A549 (cell line): ENCODE results near the gene PDE10A. TPM values are rescaled to one million over a fixed set of nuclear protein-coding genes. Genes with fewer than 3 reads are reported as not detected.

Experiments
- ATAC-seq, 2 experiments: fragments of 200-7000 bp in 1 of 2; fragments of >200 bp in 1 of 2; cut with Nextera tagmentation in 1 of 2; cut with Tn5 transposase in 1 of 2; 3 replicates each; pipeline versions ENCODE4 v1.8.0 to v1.9.1; 2018 to 2020; ENCODE audit warnings: mild to moderate bottlenecking in 1 of 2, moderate library complexity in 1 of 2
- CTCF ChIA-PET: fragments of 300-600 bp; sonication (Branson Sonifier 250); formaldehyde crosslinking; extraction: SDS; loops from one replicate; lab custom pipeline; 2021; ENCODE audit warnings: antibody characterized with exemption, inconsistent platforms; lab: Yijun Ruan, JAX
- POLR2A ChIA-PET: fragments of 350-600 bp; formaldehyde crosslinking; extraction: SDS; loops from one replicate; lab custom pipeline; 2021; ENCODE audit warnings: antibody characterized with exemption, inconsistent platforms; lab: Yijun Ruan, JAX
- DNase-seq, 2 experiments: peaks; one replicate each; pipeline versions ENCODE4 v3.0.0 to v3.0.0-alpha.2; 2011 to 2016; ENCODE audit warnings: low read depth in 1 of 2, low spot score in 1 of 2
- FAIRE-seq: peaks from 2 replicates; lab custom pipeline; 2011; peaks lifted over from hg19 to GRCh38; lab: Jason Lieb, UNC
- H3K27ac ChIP-seq, 2 experiments: fragments of >200 bp; sonication (Bioruptor Twin); formaldehyde crosslinking; 3 replicates each; pipeline ENCODE4 v1.5.1; 2016 to 2017
- H3K4me1 ChIP-seq: fragments of >200 bp; sonication (Bioruptor Twin); formaldehyde crosslinking; 3 replicates; pipeline ENCODE4 v1.6.1; 2016
- H3K4me2 ChIP-seq: fragments of >200 bp; sonication (Bioruptor Twin); formaldehyde crosslinking; 3 replicates; pipeline ENCODE4 v1.6.1; 2016
- H3K4me3 ChIP-seq: fragments of >200 bp; sonication (Bioruptor Twin); formaldehyde crosslinking; 3 replicates; pipeline ENCODE4 v1.5.1; 2016
- H3K9me3 ChIP-seq: fragments of >200 bp; sonication (Bioruptor Twin); formaldehyde crosslinking; 3 replicates; pipeline ENCODE4 v1.6.1; 2016
- BCL3 ChIP-seq: fragments of >200 bp; sonication (Bioruptor Twin); formaldehyde crosslinking; IDR thresholded peaks from 3 replicates; pipeline ENCODE4 v1.6.1; 2016
- CBX2 ChIP-seq: fragments of 200-600 bp; sonication (generic); IDR thresholded peaks from 2 replicates; pipeline ENCODE4 v1.6.1; 2016; ENCODE audit warnings: low read depth, mild to moderate bottlenecking, borderline replicate concordance
- CHD2 ChIP-seq: fragments of 150-350 bp; IDR thresholded peaks from 2 replicates; pipeline ENCODE4 v1.6.1; 2014; ENCODE audit warnings: low read length; ENCODE audit not compliant: partially characterized antibody
- EHMT2 ChIP-seq: fragments of 200-600 bp; sonication (generic); IDR thresholded peaks from 2 replicates; pipeline ENCODE4 v1.6.1; 2016; ENCODE audit warnings: antibody characterized with exemption, low read depth, mild to moderate bottlenecking, moderate library complexity
- FOSB ChIP-seq: fragments of 250-450 bp; sonication (Bioruptor Pico); IDR thresholded peaks from 2 replicates; pipeline ENCODE4 v1.5.0; 2020; ENCODE audit warnings: mild to moderate bottlenecking, moderate library complexity
- FOXS1 ChIP-seq: fragments of 250-450 bp; sonication (Bioruptor Pico); IDR thresholded peaks from 2 replicates; pipeline ENCODE4 v1.5.0; 2020; ENCODE audit warnings: mild to moderate bottlenecking, moderate library complexity
- HDAC2 ChIP-seq: fragments of 200-600 bp; sonication (generic); IDR thresholded peaks from 2 replicates; pipeline ENCODE4 v1.6.1; 2016
- HOXA7 ChIP-seq: fragments of 250-450 bp; sonication (Bioruptor Pico); IDR thresholded peaks from 2 replicates; pipeline ENCODE4 v1.5.0; 2020; ENCODE audit warnings: mild to moderate bottlenecking, moderate library complexity
- JUN ChIP-seq, 2 experiments: fragments of >200 bp; sonication (Bioruptor Twin); formaldehyde crosslinking; IDR thresholded peaks; 2 replicates in 1 of 2; 3 replicates in 1 of 2; pipeline ENCODE4 v1.6.1; 2016 to 2017
- KDM1A ChIP-seq: fragments of 200-600 bp; sonication (generic); IDR thresholded peaks from 2 replicates; pipeline ENCODE4 v1.6.1; 2016; ENCODE audit warnings: low read depth, mild to moderate bottlenecking
- KDM5A ChIP-seq: fragments of 200-600 bp; sonication (generic); IDR thresholded peaks from 2 replicates; pipeline ENCODE4 v1.6.1; 2016; ENCODE audit warnings: antibody characterized with exemption, mild to moderate bottlenecking
- MAZ ChIP-seq: fragments of 150-350 bp; IDR thresholded peaks from 2 replicates; pipeline ENCODE4 v1.6.1; 2014; ENCODE audit warnings: antibody characterized with exemption, low read depth, low read length, borderline replicate concordance
- NFE2L2 ChIP-seq: fragments of 150-350 bp; conservative IDR thresholded peaks from 2 replicates; pipeline ENCODE4 v1.6.1; 2014; ENCODE audit warnings: low read length
- NPAS2 ChIP-seq: fragments of 250-450 bp; sonication (Bioruptor Pico); IDR thresholded peaks from 2 replicates; pipeline ENCODE4 v1.8.0; 2022; ENCODE audit warnings: mild to moderate bottlenecking, moderate library complexity, borderline replicate concordance
- POLR2A ChIP-seq: IDR thresholded peaks from 2 replicates; pipeline ENCODE4 v1.6.1; 2012; ENCODE audit warnings: mild to moderate bottlenecking, low read length
- SREBF2 ChIP-seq: fragments of 450-650 bp; IDR thresholded peaks from 2 replicates; pipeline ENCODE4 v1.6.1; 2014; ENCODE audit warnings: mild to moderate bottlenecking, moderate library complexity
- ZC3H11A ChIP-seq: fragments of 450-650 bp; IDR thresholded peaks from 2 replicates; pipeline ENCODE4 v1.6.1; 2014; ENCODE audit warnings: antibody characterized with exemption, mild to moderate bottlenecking
- ZNF302 ChIP-seq: fragments of 250-450 bp; sonication (Bioruptor Pico); IDR thresholded peaks from 2 replicates; pipeline ENCODE4 v1.9.0; 2021; ENCODE audit warnings: inconsistent platforms, mild to moderate bottlenecking, moderate library complexity
- WGBS: methylation state at CpG from one replicate; pipeline ENCODE4 v1.1.6; 2017; ENCODE audit errors: missing lambda C conversion rate; 5-methylcytosine and 5-hydroxymethylcytosine counted together
- polyA plus RNA-seq, 4 experiments: library from polyadenylated mRNA; depleted of rRNA in 3 of 4; stranded (reverse); fragments of >200 nt; fragmentation: RNase III in 1 of 4; extraction: RNeasy Plus Mini Kit Qiagen cat#74134 plus additional on column Dnase treatment in 1 of 4; gene quantifications; 2 replicates in 3 of 4; 3 replicates in 1 of 4; pipeline ENCODE4 v1.2.3, GENCODE V29; 2011 to 2017
- TF ChIP-seq, protein P1 (sequence below): IDR thresholded peaks from 2 replicates; pipeline ENCODE4 v1.6.1; 2012
- TF ChIP-seq, protein P2 (sequence below): fragments of 450-650 bp; IDR thresholded peaks from 2 replicates; pipeline ENCODE4 v1.6.1; 2014; ENCODE audit warnings: antibody characterized with exemption

Gene PDE10A
- polyA plus RNA-seq, 2 of the 4 experiments (the other 2 are of a cell fraction), result 44.9 to 92.5 TPM

DNA sequence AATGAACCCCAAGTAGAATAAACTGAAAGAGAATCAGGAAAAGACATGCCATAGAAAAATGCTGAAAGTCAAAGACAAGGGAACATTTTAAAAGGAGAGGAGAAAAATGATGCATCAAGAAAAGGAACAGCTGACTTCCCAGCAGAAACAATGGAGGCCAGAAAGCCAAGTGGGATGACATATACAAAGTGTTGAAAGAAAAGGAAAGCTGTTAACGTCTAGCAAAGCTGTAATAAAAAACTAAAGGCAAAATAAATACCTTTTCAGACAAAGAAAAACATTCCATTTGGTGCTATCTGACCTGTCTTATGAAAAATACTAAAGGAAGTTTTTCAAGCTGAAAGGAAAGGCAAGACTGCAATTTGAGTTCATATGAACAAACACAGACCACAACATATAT, 34.1 kb upstream of the PDE10A start:
- ATAC-seq, result no peak
- WGBS, result 50% methylated on average over 1 of the region's 1 CpG
- CTCF ChIA-PET, result no interaction called here

GRCh38 chr6:165695722-165696515, 32.9 kb upstream of the PDE10A start:
- POLR2A ChIA-PET, result no interaction called here
- 0 out of 3 replicates have a peak, but pooled peaks cover 7% of the 10 kb centered on the region for H3K4me1 ChIP-seq
- DNase-seq (no peak), ATAC-seq (no peak), FAIRE-seq (no peak)
- H3K4me2 ChIP-seq, result no peak overlapping the region
- no peak overlapping the region for H3K4me3 ChIP-seq
- CTCF ChIA-PET, result interaction anchor here (0.8 kb wide), 1 partner anchor 185 kb away, joined by 3 read pairs; no protein-coding TSS in a partner anchor
- H3K9me3 ChIP-seq, result 0 out of 3 replicates have a peak, but pooled peaks cover 6% of the 10 kb centered on the region
- TF ChIP-seq, protein P1, sequence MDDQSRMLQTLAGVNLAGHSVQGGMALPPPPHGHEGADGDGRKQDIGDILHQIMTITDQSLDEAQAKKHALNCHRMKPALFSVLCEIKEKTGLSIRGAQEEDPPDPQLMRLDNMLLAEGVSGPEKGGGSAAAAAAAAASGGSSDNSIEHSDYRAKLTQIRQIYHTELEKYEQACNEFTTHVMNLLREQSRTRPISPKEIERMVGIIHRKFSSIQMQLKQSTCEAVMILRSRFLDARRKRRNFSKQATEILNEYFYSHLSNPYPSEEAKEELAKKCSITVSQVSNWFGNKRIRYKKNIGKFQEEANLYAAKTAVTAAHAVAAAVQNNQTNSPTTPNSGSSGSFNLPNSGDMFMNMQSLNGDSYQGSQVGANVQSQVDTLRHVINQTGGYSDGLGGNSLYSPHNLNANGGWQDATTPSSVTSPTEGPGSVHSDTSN, result no peak
- TF ChIP-seq KDM1A (no peak), POLR2A (no peak), BCL3 (no peak), NPAS2 (no peak)
- TF ChIP-seq, protein P2, sequence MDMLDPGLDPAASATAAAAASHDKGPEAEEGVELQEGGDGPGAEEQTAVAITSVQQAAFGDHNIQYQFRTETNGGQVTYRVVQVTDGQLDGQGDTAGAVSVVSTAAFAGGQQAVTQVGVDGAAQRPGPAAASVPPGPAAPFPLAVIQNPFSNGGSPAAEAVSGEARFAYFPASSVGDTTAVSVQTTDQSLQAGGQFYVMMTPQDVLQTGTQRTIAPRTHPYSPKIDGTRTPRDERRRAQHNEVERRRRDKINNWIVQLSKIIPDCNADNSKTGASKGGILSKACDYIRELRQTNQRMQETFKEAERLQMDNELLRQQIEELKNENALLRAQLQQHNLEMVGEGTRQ, result no peak
- 68% methylated on average over 8 of the region's 8 CpGs for whole genome bisulfite sequencing
- no peak overlapping the region for H3K27ac ChIP-seq

More for the DNA sequence above, 34.1 kb upstream of the PDE10A start:
- Histone ChIP-seq H3K27ac (no peak overlapping the region), H3K9me3 (0 out of 3 replicates have a peak, but pooled peaks cover 6% of the 10 kb centered on the region), H3K4me2 (no peak overlapping the region), H3K4me1 (0 out of 3 replicates have a peak, but pooled peaks cover 7% of the 10 kb centered on the region), H3K4me3 (no peak overlapping the region)
- TF ChIP-seq EHMT2, result no peak
- TF ChIP-seq ZC3H11A, result no peak
- no peak for TF ChIP-seq FOXS1 (CRISPR knock-in tag)
- POLR2A ChIA-PET, result no interaction called here
- DNase-seq (no peak), FAIRE-seq (no peak)

DNA sequence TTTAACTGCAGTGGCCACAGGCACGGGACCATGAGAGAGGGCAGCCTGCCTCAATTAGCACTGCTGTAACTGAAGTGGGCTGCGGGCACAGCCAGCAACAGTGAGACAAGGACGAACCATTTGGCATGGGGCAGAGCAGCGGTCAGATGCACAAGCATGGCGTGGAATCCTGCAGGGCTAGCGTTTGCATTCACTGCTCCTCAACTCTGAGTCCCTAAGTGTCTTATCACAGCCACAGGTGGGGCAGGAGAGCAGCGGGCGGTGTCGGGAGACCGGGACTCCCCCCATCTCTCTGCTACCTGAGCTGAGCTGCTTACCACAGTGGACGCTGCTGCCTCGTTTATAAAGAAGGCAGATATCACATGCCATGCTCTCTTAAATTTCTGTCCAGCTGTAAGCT, 31.3 kb upstream of the PDE10A start:
- CTCF ChIA-PET, result no interaction called here
- Histone ChIP-seq H3K4me1 (0 out of 3 replicates have a peak, but pooled peaks cover 7% of the 10 kb centered on the region), H3K9me3 (0 out of 3 replicates have a peak, but pooled peaks cover 5% of the 10 kb centered on the region), H3K4me2 (no peak overlapping the region), H3K4me3 (no peak overlapping the region), H3K27ac (no peak overlapping the region)
- ATAC-seq (no peak), FAIRE-seq (no peak), DNase-seq (no peak)
- WGBS, result 92% methylated on average over 12 of the region's 12 CpGs
- POLR2A ChIA-PET, result no interaction called here
- no peak for TF ChIP-seq CBX2
- TF ChIP-seq HOXA7 (CRISPR knock-in tag), result no peak
- TF ChIP-seq, protein P2, result no peak
- no peak for TF ChIP-seq HDAC2
- TF ChIP-seq CHD2, result no peak
- TF ChIP-seq, all 56 proteins: peak for 0

GRCh38 chr6:165692106-165692653, 29.1 kb upstream of the PDE10A start:
- Histone ChIP-seq H3K4me1 (0 out of 3 replicates have a peak, but pooled peaks cover 7% of the 10 kb centered on the region), H3K9me3 (no peaks in the 10 kb centered on the region), H3K4me3 (no peak overlapping the region), H3K4me2 (no peak overlapping the region), H3K27ac (no peak overlapping the region)
- FAIRE-seq (no peak), DNase-seq (no peak), ATAC-seq (no peak)
- POLR2A ChIA-PET, result no interaction called here
- CTCF ChIA-PET, result no interaction called here
- TF ChIP-seq SREBF2 (no peak), KDM5A (no peak), JUN (IDR thresholded peaks at IDR 0.05) (no peak), MAZ (no peak), ZNF302 (CRISPR knock-in tag) (no peak), NFE2L2 (no peak), FOSB (CRISPR knock-in tag) (no peak), CBX2 (no peak)
- 86% methylated on average over 11 of the region's 11 CpGs for WGBS
